22Rv1 (cell line): ENCODE data around the gene MEDAG.

Experiments used
- CTCF ChIP-seq: fragments of 450-650 bp; IDR thresholded peaks from 2 replicates; pipeline ENCODE4 v1.5.1; 2017; ENCODE audit warnings: mild to moderate bottlenecking
- ZFX ChIP-seq: fragments of 450-650 bp; IDR thresholded peaks from 2 replicates; pipeline ENCODE4 v1.6.1; 2017; ENCODE audit warnings: antibody characterized with exemption, borderline replicate concordance

DNA sequence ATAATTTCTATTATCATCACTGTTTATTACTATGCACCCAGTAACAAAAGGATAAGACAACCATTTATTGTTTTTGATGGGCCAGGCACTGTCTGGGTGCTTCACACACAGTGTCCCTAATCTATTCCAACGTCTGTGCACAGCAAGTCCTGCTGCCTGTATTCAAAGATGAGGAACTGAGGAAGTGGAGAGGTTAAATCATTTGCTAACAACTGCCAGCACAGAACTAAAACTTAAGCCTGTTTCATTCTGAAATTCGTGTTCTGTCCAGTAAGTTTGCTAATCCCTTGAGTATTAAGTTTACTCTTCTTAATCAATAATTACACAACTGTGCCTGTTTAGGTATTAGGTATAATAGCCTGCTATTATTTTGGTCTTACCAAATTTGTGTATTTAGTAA lies 68.3 kb downstream of the MEDAG start:
- no peak for TF ChIP-seq CTCF
- no peak for TF ChIP-seq ZFX
